Trophoblast cell (in vitro differentiated cells and primary cell): ENCODE measurements around the gene LMBR1.

ENCODE experiments used
- DNase-seq, 2 donors: peaks; one replicate each; pipeline ENCODE4 v3.0.0-alpha.2; 2016
- H2AFZ ChIP-seq: 2 replicates; pipeline ENCODE4 v1.6.1; 2013; ENCODE audit warnings: low read length, moderate library complexity, mild to moderate bottlenecking; ENCODE audit not compliant: insufficient read depth, poor library complexity
- H2AK5ac ChIP-seq: 2 replicates; pipeline ENCODE4 v1.6.1; 2013; ENCODE audit warnings: mild to moderate bottlenecking, low read length
- H2BK120ac ChIP-seq: 2 replicates; pipeline ENCODE4 v1.6.1; 2013; ENCODE audit warnings: low read length, mild to moderate bottlenecking, moderate library complexity; ENCODE audit not compliant: insufficient read depth, poor library complexity
- H2BK12ac ChIP-seq: 2 replicates; pipeline ENCODE4 v1.6.1; 2013; ENCODE audit warnings: mild to moderate bottlenecking, low read length, moderate library complexity
- H2BK5ac ChIP-seq: 2 replicates; pipeline ENCODE4 v1.6.1; 2013; ENCODE audit warnings: low read length, low read depth, moderate library complexity, mild to moderate bottlenecking; ENCODE audit not compliant: poor library complexity
- H3K14ac ChIP-seq: 2 replicates; pipeline ENCODE4 v1.6.1; 2013; ENCODE audit warnings: mild to moderate bottlenecking, low read length
- H3K18ac ChIP-seq: 2 replicates; pipeline ENCODE4 v1.6.1; 2013; ENCODE audit warnings: mild to moderate bottlenecking, low read length
- H3K23ac ChIP-seq: 2 replicates; pipeline ENCODE4 v1.6.1; 2013; ENCODE audit warnings: low read length
- H3K27ac ChIP-seq: 2 replicates; pipeline ENCODE4 v1.5.1; 2013; ENCODE audit warnings: low read depth, mild to moderate bottlenecking, inconsistent platforms, low read length, moderate library complexity
- H3K27me3 ChIP-seq: 2 replicates; pipeline ENCODE4 v1.6.1; 2013; ENCODE audit warnings: inconsistent platforms, mild to moderate bottlenecking, low read length, moderate library complexity; ENCODE audit not compliant: insufficient read depth
- H3K36me3 ChIP-seq, 2 experiments: 1 replicate in 1 of 2; 2 replicates in 1 of 2; pipeline ENCODE4 v1.6.1; 2013; ENCODE audit warnings: low read length in 2 of 2, mild to moderate bottlenecking in 2 of 2, moderate library complexity in 1 of 2; ENCODE audit not compliant: insufficient read depth in 2 of 2, control insufficient read depth in 1 of 2
- H3K4ac ChIP-seq: 2 replicates; pipeline ENCODE4 v1.6.1; 2013; ENCODE audit warnings: low read depth, mild to moderate bottlenecking, low read length, moderate library complexity
- H3K4me1 ChIP-seq, 2 experiments: 1 replicate in 1 of 2; 2 replicates in 1 of 2; pipeline ENCODE4 v1.6.1; 2013; ENCODE audit warnings: low read length in 2 of 2, mild to moderate bottlenecking in 2 of 2, moderate library complexity in 1 of 2; ENCODE audit not compliant: insufficient read depth in 2 of 2, control insufficient read depth in 1 of 2
- H3K4me2 ChIP-seq: 2 replicates; pipeline ENCODE4 v1.6.1; 2013; ENCODE audit warnings: inconsistent platforms, mild to moderate bottlenecking, low read length, moderate library complexity
- H3K4me3 ChIP-seq: 2 replicates; pipeline ENCODE4 v1.5.1; 2013; ENCODE audit warnings: mild to moderate bottlenecking, low read depth, low read length, inconsistent platforms
- H3K79me1 ChIP-seq: one replicate; pipeline ENCODE4 v1.6.1; 2013; ENCODE audit warnings: low read length
- H3K79me2 ChIP-seq: 2 replicates; pipeline ENCODE4 v1.6.1; 2013; ENCODE audit warnings: low read length, mild to moderate bottlenecking; ENCODE audit not compliant: control insufficient read depth, insufficient read depth, poor library complexity
- H3K9ac ChIP-seq: 2 replicates; pipeline ENCODE4 v1.6.1; 2013; ENCODE audit warnings: mild to moderate bottlenecking, low read length
- H3K9me3 ChIP-seq: 2 replicates; pipeline ENCODE4 v1.6.1; 2013; ENCODE audit warnings: low read depth, mild to moderate bottlenecking, control low read depth, inconsistent platforms, low read length; ENCODE audit not compliant: insufficient read depth
- H4K12ac ChIP-seq: 2 replicates; pipeline ENCODE4 v1.6.1; 2013; ENCODE audit warnings: low read depth, mild to moderate bottlenecking, low read length, moderate library complexity
- H4K8ac ChIP-seq: 2 replicates; pipeline ENCODE4 v1.6.1; 2013; ENCODE audit warnings: low read depth, mild to moderate bottlenecking, low read length, moderate library complexity
- H4K91ac ChIP-seq: one replicate; pipeline ENCODE4 v1.6.1; 2013; ENCODE audit warnings: low read depth, mild to moderate bottlenecking, low read length, moderate library complexity
- WGBS: extraction: QIAGEN DNeasy Blood & Tissue Kit; methylation state at CpG from one replicate; pipeline ENCODE4 v1.1.7; 2013; ENCODE audit warnings: missing lambda C conversion rate; ENCODE audit not compliant: insufficient read length, insufficient coverage; ENCODE audit errors: extremely low coverage; 5-methylcytosine and 5-hydroxymethylcytosine counted together

Gene LMBR1

GRCh38 chr7:156666368-156667109 is 226.4 kb downstream of the LMBR1 start:
- Histone ChIP-seq H3K27me3 (no peaks in the 10 kb centered on the region), H3K4me2 (no peak overlapping the region), H3K27ac (no peak overlapping the region), H3K14ac (no peak overlapping the region), H3K79me2 (no peaks in the 10 kb centered on the region), H4K91ac (no peak overlapping the region), H3K4me3 (no peak overlapping the region), H2AFZ (no peak overlapping the region), H3K9ac (no peak overlapping the region), H3K9me3 (no peaks in the 10 kb centered on the region), H2BK5ac (no peak overlapping the region), H3K36me3 (peaks cover 0 to 6% of the 10 kb centered on the region in 2 experiments), H4K12ac (no peak overlapping the region), H2BK120ac (no peak overlapping the region), H2AK5ac (no peak overlapping the region), H3K4me1 (no peaks in the 10 kb centered on the region), H3K18ac (no peak overlapping the region), H4K8ac (no peak overlapping the region), H3K79me1 (no peaks in the 10 kb centered on the region), H2BK12ac (no peak overlapping the region), H3K23ac (no peak overlapping the region), H3K4ac (no peak overlapping the region)
- no CpG with 5 or more reads among the region's 8 CpGs for WGBS
- no peak for DNase-seq

GRCh38 chr7:156665101-156665500 is 227.9 kb downstream of the LMBR1 start:
- Histone ChIP-seq H3K27ac (no peak overlapping the region), H3K79me2 (no peaks in the 10 kb centered on the region), H2BK120ac (no peak overlapping the region), H2AFZ (no peak overlapping the region), H3K79me1 (no peaks in the 10 kb centered on the region), H2AK5ac (no peak overlapping the region), H4K12ac (no peak overlapping the region), H3K18ac (no peak overlapping the region), H3K9me3 (no peaks in the 10 kb centered on the region), H3K14ac (no peak overlapping the region), H3K4me3 (no peak overlapping the region), H3K4me2 (no peak overlapping the region), H3K36me3 (peaks cover 0 to 6% of the 10 kb centered on the region in 2 experiments), H3K4me1 (no peaks in the 10 kb centered on the region), H3K9ac (no peak overlapping the region), H4K91ac (no peak overlapping the region), H2BK12ac (no peak overlapping the region), H2BK5ac (no peak overlapping the region), H3K23ac (no peak overlapping the region), H3K4ac (no peak overlapping the region), H3K27me3 (no peaks in the 10 kb centered on the region), H4K8ac (no peak overlapping the region)
- no peak for DNase-seq
- no CpG with 5 or more reads among the region's 4 CpGs for WGBS

- no peaks in the 10 kb centered on the region for H3K79me1 ChIP-seq
- no peak overlapping the region for H3K18ac ChIP-seq
- H2AK5ac ChIP-seq: no peak overlapping the region
- H3K23ac ChIP-seq: peak overlapping the region; percentile 81
- no peaks in the 10 kb centered on the region for H3K27me3 ChIP-seq
- no peak overlapping the region for H3K4me2 ChIP-seq
- H4K8ac ChIP-seq: no peak overlapping the region
- H2AFZ ChIP-seq: no peak overlapping the region
- no peak overlapping the region for H4K12ac ChIP-seq
- no peak overlapping the region for H3K4ac ChIP-seq
- H3K14ac ChIP-seq: no peak overlapping the region
- H3K4me1 ChIP-seq: no peaks in the 10 kb centered on the region
- no peak overlapping the region for H2BK120ac ChIP-seq
- H4K91ac ChIP-seq: no peak overlapping the region
- no peak for DNase-seq
- WGBS: no CpG with 5 or more reads among the region's 4 CpGs
- H3K4me3 ChIP-seq: no peak overlapping the region
- no peak overlapping the region for H3K27ac ChIP-seq
- H3K79me2 ChIP-seq: no peaks in the 10 kb centered on the region
- no peak overlapping the region for H2BK5ac ChIP-seq
- H3K9me3 ChIP-seq: no peaks in the 10 kb centered on the region
- no peak overlapping the region for H3K9ac ChIP-seq
- H2BK12ac ChIP-seq: no peak overlapping the region
- H3K36me3 ChIP-seq: no peaks in the 10 kb centered on the region
These were observed 230.7 kb downstream of the LMBR1 start for GRCh38 chr7:156662277-156662676.

GRCh38 chr7:156661637-156662036 is 231.3 kb downstream of the LMBR1 start:
- DNase-seq: no peak
- no peak overlapping the region for H3K14ac ChIP-seq
- no peak overlapping the region for H2AK5ac ChIP-seq
- no peak overlapping the region for H3K4ac ChIP-seq
- no peak overlapping the region for H2AFZ ChIP-seq
- H3K4me3 ChIP-seq: no peak overlapping the region
- H3K36me3 ChIP-seq: no peaks in the 10 kb centered on the region
- H3K23ac ChIP-seq: no peak overlapping the region
- no peak overlapping the region for H3K9ac ChIP-seq
- no peak overlapping the region for H3K27ac ChIP-seq
- no peak overlapping the region for H4K91ac ChIP-seq
- no peak overlapping the region for H4K8ac ChIP-seq
- no peak overlapping the region for H2BK120ac ChIP-seq
- no peak overlapping the region for H2BK5ac ChIP-seq
- no peaks in the 10 kb centered on the region for H3K9me3 ChIP-seq
- H4K12ac ChIP-seq: no peak overlapping the region
- H2BK12ac ChIP-seq: no peak overlapping the region
- no peaks in the 10 kb centered on the region for H3K4me1 ChIP-seq
- H3K27me3 ChIP-seq: no peaks in the 10 kb centered on the region
- WGBS: no CpG with 5 or more reads among the region's 5 CpGs
- H3K4me2 ChIP-seq: no peak overlapping the region
- no peaks in the 10 kb centered on the region for H3K79me1 ChIP-seq
- no peak overlapping the region for H3K18ac ChIP-seq
- H3K79me2 ChIP-seq: no peaks in the 10 kb centered on the region
